CD4-positive, alpha-beta T cell treated with Interleukin-10 for 1 hour (primary cell): Measurements from ENCODE around the gene INS.
"Not testable (repeated sequence)": the region's sequence is repeated elsewhere in the genome, so short reads cannot be mapped to it uniquely, and the experiment has no call there.

Experiments
- DNase-seq: peaks from one replicate; pipeline ENCODE4 v3.0.0-alpha.2; 2020

INS gene

DNA sequence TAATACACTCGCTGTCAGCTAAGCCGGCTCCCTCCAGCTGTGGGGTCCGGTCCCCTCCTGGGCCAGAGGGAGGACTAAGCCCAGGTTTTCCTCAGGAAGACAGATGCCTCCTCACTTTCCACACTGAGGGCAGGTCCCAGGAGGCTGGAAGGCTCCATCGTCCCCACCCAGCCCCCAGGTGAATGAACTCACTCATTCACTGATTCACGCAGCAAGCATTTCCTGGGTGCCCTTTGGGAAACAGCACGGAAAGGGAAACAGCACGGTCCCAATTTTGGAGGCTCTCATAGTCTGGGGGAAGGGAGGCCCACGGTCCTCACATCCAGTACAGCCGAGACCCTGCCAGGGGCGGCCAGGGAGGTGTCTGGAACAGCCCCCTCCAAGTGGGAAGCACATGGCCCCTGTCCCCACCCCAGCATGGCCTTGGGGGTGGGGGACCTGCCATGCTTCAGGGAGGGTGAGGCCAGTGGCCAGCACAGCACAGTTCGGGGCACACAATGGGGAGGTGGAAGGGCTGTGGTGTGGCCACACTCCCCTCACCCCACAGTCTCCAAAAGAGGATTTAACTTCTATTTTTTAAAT lies 19.9 kb upstream of the INS start:
- DNase-seq, result no peak

DNA sequence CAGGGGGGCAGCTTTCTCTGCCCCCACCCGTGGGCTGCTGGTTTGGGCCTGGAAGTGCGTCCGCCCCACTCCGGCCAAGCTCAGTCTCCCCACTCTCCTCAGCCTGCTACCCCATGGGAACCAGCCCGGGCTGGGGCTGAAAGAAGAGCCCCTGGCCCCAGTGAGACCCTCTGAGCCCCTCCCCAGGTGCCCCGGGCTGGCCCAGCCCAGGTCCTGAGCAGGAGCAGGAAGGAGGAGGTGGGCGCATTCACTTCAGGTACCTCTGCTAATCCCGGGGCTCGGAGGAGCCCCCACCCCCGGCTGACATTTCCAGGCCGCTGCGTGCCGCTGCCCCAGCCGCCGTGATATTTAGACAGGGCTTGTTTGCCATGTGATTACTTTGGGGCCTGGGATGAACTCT lies 19.3 kb upstream of the INS start:
- DNase-seq, result no peak

DNA sequence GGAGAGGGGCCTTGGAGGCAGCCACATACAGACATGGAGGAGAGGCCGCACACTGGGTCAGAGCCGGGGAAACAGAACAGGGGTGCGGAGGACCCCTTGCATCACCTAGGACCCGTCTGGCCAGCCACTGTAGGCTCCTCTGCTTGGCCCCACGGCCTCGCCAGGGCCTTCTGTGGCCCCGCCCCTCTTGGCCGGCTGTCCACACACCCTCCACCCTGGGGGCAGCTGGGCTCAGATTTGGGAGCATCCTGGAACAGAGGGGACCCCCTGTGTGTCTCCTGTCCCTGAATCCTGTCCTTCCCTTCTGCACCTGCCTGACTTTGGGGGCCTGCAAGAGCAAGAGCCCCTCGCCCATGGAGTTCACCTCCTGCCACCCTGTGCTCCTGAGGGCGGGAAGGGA lies 18.5 kb upstream of the INS start:
- no peak for DNase-seq

DNA sequence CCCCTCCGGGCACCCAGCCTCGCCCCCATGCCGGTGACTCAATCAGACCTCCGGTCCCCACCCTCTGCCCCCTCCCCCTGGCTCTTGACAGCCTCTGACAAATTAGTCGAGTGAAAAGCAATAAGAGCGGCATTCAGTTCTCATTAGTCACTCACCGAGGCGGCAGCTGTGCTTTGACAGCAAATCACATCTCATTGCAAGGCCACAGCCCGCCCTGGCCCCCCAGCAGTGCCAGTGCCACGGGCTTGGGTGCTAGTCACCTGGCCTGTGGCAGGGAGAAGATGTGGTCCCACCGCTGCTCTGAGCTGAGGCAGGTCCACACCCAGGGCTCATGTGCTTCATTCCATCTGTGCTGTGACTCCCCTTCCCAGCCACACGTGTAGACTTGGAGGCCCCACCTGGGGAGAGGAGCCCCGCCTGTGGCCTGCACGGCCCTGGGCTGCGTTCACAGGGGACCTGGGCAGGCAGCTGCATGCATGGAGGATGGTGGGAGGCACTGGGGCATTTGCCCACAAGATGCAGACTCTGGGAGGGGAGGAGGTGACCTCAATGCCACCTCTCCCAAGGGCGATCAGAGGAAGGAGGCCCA lies 18.0 kb upstream of the INS start:
- DNase-seq, result no peak

DNA sequence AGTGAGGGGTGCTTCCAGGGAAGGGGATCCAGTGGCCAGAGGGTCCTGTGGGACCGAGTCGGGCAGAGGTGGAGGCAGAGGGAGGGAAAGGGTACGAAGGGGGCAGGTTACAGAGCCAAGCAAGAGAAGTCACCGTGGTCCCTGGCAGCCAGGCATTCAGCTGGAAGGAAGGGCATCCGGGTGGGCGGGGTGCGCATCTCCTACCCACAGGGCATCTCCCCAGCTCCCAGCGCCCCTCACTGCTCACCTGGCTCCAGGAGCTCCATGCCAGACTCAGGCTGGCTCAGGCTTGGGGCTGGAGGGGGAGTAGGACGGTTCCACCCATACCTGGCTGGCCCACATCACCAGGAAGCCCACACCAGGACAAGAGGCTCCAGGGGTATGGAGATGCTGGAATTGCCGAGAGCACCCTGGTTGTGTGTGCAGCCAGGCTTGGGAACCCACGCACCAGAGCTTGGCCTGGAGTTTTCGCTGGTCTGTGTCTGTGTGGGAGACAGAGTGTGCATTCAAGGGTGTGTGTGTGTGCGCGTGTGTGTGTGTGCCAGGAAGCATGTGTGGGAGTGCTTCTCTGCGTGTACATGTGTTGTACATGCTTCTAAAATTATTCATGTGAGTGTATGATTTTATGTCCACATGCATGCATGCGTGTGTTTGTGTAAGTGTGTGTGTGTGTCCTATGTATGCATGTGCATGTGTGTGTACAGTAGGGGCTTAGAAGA lies 17.2 kb upstream of the INS start:
- DNase-seq, result not testable (repeated sequence)

DNA sequence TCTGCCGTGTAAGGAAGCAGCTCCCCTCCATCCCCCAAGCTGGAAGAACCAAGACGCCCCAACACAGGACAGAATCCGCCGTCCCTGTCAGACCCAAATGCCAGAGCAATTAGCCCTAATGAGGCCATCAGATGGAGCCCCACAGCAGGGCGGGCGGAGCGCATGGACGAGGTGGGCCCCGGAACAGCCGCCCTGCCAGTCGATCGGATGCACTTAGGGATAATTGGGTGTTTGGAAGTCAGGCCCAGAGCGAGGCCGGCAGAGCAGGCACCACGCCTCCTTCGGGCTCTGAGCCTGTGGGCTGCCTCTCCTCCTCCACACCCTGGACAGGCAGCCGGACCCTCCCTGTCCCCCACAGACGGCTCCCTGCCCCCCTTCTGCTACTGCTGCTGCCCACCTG lies 16.1 kb upstream of the INS start:
- DNase-seq, result no peak

DNA sequence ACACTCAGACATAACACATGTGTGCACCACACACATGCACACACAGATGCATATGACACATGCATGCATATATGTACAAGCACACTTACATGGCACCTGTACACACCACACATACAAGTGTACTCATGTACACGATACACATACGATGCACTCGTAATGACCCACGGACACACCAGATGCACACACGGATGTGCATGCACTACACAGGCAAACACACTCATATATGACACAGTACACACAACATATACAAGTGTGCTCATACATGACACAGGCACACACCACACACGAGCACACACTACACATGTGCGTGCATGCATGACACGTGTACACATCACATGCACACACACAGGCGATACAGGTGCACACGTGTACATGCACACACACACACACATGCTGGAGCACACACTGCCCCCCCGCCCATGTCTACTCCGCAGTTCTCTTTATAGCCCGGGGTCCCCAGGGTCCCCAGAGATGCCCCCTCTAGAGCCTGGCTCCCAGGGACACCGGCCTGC lies 15.4 kb upstream of the INS start:
- DNase-seq, result no peak

DNA sequence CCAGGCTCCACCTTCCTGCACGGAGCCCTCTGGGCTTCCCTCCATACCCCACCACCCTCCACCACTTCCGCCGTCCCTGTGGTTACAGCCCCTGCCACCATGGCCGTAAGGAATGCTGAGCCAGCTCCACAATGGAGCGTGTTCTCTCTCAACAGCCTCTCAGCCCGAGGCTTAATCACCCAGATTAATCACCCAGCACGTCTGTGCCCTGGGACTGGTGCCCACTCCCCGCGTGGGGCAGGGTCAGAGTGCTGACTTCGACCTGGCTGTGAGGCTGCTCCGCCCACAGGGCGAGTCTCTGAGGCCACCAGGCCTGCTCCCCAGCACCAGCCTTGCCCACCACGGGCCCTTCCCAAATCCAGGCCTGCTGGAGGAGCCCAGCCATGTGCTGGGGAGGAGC lies 14.7 kb upstream of the INS start:
- DNase-seq, result no peak

DNA sequence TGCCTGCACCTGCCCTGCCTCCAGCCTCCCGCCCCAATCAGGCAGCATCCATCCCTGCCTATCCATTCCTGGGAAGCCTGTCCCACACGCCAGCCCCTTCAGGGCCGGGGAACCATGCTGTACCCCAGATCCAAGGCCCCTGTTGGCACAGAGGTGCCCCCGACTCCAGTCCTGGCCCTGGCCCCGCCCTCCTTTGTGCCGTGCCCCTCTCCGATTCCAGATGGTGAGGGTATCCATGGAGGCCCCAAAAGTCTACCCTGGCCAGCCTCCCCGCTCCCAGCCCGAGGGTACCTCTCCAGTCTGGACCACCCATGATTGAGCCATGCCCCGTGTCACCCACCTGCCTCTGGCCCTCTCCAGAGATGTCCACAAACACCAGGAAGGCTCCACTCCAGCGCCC lies 13.4 kb upstream of the INS start:
- no peak for DNase-seq

DNA sequence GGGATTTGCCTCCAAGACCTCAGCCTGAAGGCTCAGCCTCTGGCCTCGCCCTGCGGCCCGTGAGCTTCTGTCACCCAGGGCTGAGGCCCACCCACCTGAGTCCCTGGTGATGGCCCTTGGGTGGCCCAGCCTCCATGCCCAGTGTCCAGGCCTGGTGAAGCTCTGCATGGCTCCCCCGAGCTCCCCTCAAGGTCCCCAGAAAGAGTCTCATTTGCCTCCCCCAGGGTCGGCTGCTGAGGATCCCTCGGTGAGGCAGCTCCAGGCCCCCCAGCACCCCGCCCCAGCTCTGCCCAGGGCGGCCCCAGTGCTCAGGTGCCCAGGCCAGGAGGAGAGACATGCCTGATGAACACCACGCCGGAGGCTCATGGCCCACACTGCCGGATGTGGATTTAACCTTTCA lies 12.8 kb upstream of the INS start:
- DNase-seq, result no peak

DNA sequence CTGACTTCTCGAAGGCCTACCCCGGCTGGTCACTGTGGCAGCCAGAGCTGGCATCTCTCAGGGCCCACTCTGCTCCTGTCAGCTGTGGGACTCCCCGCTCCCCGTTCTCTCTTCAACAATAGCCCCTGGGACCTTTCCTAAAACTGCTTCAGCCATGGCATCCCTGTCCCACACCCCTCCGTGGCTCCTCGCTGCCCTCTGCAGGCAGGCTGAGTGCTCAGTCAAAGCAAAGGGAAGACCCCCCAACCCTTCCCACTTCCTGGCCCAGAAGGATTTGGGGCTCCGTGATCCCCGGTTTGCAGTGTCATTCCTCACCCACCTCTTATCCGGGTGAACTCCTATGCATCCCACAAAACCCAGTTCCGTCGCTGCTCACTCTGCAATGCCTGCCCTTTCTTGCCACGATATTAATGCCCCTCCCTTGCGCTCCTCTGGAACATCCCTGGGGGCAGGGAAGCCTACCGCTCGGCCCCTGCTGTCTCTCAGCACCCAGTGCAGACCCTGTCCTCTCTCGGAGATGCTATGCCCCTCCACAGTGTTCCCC lies 12.2 kb upstream of the INS start:
- no peak for DNase-seq

DNA sequence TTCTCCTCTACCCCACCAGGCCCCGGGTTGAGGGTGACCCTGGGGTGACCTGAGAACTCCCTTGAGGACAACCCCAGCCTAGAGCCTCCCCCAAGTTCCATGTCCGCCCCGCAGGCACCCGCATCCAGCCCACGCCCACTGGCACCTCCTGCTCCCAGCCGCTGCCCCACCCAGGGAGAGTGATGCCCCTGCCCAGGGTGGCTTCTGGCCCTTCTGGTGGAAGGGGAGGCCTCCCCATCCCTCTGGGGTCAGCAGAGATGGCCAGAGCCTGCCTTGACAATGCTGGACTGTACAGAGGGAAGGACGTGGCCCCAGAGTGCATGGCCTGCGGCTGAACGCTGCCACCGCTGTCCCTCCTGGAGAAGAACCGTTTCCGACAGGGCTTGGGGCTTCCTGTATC lies 11.7 kb upstream of the INS start:
- DNase-seq, result no peak

DNA sequence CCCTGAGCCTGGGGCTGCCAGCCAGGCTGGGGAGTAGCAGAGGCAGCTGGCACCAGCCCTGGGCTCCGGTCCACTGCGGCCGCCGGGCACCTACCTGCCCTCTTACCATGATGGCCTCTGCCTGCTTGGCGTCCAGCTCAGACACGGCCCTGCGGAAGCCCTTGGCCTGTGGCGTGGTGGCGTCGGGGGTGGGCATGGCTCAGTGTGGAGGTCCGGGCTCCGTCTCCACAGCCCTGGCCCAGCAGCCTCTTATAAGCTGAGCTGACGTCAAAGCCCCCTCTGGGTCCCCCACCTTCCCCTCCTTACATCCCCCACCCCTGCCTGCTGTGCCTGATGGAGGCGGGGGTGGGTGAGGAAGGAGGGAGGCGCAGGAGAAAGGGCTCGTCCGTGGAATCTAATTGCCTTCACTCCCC lies 10.6 kb upstream of the INS start, which contains the start of gene TH:
Gene TH (minus strand): TSS at position 225 of the 413 bp plus-strand sequence. CDS start 29 bp downstream, at position 196.
- no peak for DNase-seq

DNA sequence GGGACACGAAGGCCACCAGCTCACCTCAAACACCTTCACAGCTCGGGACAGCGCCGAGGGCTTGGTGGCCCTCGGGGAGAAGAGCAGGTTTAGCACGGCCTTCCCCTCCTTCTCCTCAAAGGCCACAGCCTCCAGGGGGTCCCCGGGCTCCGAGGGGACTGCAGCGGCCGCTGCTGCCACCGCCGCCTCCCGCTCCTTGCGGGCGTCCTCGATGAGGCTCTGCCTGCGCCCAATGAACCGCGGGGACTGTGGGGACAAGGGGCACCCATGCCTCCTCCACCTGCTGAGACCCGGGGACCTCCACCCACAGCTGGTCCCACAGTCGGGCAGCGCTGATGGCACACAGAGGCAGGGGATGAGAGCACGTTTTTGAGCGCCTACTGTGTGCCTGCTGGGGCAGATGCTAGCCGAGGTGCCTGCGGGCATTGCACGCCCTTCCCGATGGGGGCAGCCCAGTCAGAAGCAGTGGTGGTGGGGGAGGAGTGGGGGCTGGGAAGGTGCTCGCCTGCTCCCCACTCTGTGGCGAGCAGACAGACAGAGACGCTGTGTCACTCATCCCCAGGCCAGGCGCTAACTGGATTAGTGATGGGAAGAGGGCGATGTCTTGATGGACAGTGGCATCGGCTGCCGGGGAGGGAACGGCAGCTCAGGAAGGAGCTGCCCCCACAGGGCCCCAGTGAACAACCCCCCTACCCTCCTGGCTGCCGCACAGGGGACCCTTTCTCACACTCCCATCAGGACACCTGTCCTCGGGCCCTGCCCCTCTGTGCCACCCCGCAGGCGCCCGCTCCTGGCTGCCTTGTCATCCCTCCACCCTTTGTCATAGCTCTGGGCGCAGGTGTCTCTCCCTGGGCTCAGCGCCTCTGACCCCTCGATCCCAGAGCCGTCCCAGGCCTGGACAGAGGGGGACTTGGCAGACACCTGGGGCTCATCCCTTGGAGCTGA lies 8.9 kb upstream of the INS start:
- no peak for DNase-seq

DNA sequence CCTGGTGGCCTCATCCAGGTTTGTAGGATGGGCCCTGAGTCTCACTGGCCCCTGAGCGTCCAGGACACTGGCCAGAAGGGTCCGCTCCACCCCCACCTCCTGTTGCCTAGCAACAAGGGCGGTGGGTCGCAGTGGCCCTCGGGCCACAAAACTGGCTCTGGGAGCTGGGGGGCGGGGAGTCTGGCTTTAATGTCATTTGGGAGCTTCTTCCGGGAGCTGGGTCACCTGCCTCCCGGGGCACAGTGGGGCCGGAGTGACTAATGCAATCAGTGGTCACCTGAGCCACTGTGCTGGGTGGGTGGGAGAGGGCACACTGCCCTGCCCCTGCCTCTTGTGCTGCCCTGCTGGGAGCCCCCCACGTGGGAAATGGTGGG lies 8.0 kb upstream of the INS start:
- DNase-seq, result no peak

DNA sequence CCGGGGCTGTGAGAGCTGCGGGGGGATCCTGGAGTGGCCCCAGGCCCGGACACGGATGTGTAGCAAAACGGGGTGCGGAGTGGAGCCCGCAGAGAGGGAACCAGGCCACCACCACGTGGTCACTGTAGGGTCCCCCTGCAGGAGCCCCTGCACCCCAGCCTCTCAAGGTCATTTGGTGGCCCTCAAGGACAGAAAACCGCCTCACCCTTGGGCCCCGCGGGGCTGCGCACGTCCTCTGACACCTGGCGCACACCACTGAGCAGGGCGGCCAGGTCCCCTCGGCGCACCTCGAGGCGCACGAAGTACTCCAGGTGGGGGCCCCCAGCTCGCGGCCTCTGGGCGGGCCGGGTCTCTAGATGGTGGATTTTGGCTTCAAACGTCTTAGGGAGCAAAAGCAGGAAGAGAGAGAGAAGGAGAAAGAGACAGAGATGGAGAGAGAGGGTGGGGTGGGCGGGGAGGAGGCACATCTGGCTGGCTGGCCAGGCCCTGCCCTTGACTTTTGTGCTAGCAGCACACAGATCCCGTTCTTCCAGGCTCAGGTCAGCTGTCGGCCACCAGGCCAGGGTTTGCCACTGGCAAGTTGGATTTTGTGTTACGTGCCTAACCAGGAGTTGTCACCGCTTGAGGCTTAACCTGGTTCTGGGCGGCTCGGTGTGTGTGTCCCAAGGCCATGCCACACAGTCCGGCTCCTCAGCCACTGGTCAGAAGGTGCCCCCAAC lies 7.4 kb upstream of the INS start:
- no peak for DNase-seq

DNA sequence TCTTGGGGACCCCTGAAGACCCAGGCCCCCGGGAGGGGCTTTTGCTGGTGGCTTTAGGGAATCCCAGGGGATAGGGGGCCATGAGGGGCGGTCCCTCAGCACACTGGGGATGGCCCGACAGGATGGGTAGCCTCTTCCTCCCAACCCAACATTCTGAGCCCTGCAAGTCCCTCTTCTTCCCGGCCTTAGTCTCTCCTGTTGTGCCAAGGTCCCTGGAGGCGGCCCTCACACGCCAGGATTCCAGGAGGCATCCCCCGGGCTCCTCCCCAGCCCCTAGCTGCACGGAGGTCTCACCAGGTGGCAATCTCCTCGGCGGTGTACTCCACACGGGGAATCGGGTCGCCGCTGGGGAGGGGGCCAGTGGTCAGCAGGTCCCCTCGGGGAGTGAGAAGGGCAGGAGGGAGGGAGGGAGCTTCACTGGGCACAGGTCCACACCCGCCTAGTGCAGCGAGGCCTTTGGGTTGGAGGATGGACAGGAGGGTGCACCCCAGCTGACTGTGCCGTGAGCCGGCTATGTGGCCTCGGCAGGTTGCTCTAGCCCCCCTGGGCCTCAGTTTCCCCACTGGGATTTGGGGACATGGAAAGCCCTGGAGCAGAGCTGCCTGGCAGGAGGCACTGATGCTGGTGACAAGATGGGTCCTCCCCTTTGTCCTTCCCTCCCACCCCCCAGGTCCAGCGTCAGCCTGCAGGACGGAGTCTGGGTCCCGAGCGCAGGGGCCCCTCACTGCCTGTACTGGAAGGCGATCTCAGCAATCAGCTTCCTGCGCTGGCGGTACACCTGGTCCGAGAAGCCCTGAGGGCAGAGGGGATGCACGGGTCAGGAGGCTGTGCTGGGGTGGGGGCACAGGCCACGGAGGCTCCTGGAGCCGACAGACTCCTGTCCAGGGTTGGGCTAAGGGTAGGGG lies 6.4 kb upstream of the INS start:
- no peak for DNase-seq

DNA sequence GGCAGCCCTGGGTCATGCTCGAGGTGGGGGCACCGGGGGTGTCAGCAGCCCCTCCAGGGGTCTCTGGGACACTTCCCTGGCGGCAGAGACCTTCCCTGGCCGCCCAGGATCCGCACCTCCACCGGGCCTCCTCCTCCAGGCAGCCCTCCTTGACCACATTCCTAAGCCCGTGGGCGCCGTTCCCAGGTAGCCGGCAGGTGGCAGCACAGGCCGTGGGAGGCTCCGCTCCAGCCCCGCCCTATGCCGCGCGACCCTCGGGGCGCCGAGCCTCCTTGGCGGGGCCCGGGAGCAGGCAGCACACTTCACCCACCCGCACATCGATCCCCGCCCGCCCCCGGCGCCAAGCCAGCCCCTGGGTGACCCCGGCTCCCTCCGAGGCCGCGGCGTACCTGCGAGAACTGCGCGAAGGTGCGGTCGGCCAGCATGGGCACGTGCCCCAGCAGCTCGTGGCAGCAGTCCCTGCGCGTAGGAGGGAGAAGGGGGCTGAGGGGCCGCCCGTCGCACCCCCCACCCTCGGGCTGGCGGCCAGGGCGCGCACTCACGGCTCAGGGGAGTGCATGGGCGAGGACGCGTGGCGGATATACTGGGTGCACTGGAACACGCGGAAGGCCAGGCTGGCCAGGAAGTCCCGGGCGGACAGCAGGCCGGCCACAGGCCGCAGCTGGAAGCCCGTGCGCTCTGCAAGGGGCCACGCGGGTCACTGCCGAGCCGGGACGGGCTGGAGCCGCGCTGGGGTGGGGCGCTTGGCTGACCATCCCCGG lies 5.3 kb upstream of the INS start:
- DNase-seq, result peak; percentile 19

DNA sequence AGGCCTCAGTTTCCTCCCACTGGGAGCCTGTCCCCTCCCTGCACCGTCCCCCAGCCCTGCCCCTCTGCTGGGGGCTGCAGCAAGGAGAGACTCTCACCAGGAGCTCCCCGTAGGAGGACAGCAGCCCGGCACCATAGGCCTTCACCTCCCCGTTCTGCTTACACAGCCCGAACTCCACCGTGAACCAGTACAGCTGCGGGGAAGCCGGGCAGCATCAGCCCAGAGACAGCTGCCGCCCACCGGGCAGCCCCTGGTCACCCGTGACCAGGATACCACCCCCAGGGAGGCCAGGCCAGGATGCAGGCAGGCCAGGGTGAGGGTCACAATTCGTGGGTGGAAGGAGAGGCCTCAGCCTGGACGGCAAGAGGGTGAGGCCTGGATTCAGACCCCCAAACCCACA lies 4.6 kb upstream of the INS start:
- no peak for DNase-seq

DNA sequence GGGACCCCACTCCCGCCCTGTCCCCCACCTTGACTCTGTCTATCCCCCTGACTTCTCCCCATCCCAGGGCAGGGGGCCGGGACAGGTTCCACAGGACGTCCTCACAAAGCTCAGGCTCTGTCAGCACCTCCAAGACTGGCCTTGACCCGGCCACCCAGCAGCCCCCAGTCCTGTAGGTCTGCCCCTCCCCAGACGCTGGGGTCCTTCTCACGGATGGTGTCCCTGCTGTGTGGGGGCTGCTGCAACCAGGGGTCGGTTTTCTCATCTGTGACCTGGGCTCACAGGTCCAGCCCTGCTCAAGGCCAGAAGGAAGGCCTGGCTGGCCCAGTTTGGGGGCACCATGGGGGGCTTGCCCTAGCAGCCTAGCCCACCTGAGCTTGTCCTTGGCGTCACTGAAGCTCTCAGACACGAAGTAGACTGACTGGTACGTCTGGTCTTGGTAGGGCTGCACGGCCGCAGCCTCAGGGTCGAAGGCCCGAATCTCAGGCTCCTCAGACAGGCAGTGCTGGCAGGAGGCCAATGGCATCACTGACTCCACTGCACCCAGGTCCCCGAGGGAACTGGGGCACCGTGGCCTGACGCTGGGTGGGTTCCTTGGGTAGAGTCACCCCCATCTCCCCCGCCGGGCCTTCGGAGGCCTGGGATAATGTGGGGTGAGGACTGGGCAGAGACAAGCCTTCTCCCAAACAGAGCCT lies 4.0 kb upstream of the INS start:
- no peak for DNase-seq
